Upper lobe of right lung (tissue), 1 donor: Measurements from ENCODE around the gene DUSP12. TPM values are rescaled to one million over a fixed set of nuclear protein-coding genes. Genes with fewer than 3 reads are reported as not detected.
A peak's percentile ranks its signal among the peaks of the same experiment; 100 is the strongest.

Experiments used
- ATAC-seq: fragments of 200-7000 bp; cut with Tn5 transposase; one replicate; pipeline ENCODE4 v1.9.1; 2020; ENCODE audit warnings: mild to moderate bottlenecking, moderate library complexity
- DNase-seq: peaks from one replicate; pipeline ENCODE4 v3.0.0-alpha.2; 2020
- H3K27ac ChIP-seq: fragments of 200-600 bp; one replicate; pipeline ENCODE4 v1.8.0; 2022
- H3K27me3 ChIP-seq: fragments of 200-600 bp; one replicate; pipeline ENCODE4 v1.8.0; 2022; ENCODE audit warnings: mild to moderate bottlenecking
- H3K36me3 ChIP-seq: fragments of 200-600 bp; one replicate; pipeline ENCODE4 v1.8.0; 2022
- H3K4me1 ChIP-seq: fragments of 200-600 bp; one replicate; pipeline ENCODE4 v1.8.0; 2022
- H3K4me3 ChIP-seq: fragments of 200-600 bp; one replicate; pipeline ENCODE4 v1.8.0; 2022; ENCODE audit warnings: mild to moderate bottlenecking
- H3K9me3 ChIP-seq: fragments of 200-600 bp; one replicate; pipeline ENCODE4 v1.8.0; 2022
- intact Hi-C: fragments of 100-400 bp; cut with DNase I; formaldehyde crosslinking; loops from one replicate; pipeline ENCODE4 v1.11.0; 2022
- total RNA-seq: library from RNA; stranded (reverse); fragmentation: NEBNext Ultra II Directional; extraction: Animal tissue kit (Norgen Biotek cat#: 25700); gene quantifications from one replicate; pipeline ENCODE4 v1.2.1, GENCODE V29; 2021
- TF ChIP-seq, protein P1 (sequence below): fragments of 200-600 bp; IDR thresholded peaks from one replicate; pipeline ENCODE4 v1.8.0; 2022; ENCODE audit warnings: antibody characterized with exemption
- donor health status: DM: no; HTN: yes; CAD: no; lungs with severe emphysema.

Gene DUSP12
- total RNA-seq, 1 donor from 2014 or later = 19.3 TPM

- H3K36me3 ChIP-seq = no peaks in the 10 kb centered on the region
- H3K4me3 ChIP-seq = peak overlapping the region; percentile 87
- H3K4me1 ChIP-seq = peaks cover 5% of the 10 kb centered on the region
- peak overlapping the region; percentile 90 for H3K27ac ChIP-seq
- H3K27me3 ChIP-seq = no peaks in the 10 kb centered on the region
- DNase-seq = peak; percentile 77
- ATAC-seq = peak; percentile 36
- intact Hi-C loops = no loop called here
- H3K9me3 ChIP-seq = no peaks in the 10 kb centered on the region
- TF ChIP-seq, protein P1, sequence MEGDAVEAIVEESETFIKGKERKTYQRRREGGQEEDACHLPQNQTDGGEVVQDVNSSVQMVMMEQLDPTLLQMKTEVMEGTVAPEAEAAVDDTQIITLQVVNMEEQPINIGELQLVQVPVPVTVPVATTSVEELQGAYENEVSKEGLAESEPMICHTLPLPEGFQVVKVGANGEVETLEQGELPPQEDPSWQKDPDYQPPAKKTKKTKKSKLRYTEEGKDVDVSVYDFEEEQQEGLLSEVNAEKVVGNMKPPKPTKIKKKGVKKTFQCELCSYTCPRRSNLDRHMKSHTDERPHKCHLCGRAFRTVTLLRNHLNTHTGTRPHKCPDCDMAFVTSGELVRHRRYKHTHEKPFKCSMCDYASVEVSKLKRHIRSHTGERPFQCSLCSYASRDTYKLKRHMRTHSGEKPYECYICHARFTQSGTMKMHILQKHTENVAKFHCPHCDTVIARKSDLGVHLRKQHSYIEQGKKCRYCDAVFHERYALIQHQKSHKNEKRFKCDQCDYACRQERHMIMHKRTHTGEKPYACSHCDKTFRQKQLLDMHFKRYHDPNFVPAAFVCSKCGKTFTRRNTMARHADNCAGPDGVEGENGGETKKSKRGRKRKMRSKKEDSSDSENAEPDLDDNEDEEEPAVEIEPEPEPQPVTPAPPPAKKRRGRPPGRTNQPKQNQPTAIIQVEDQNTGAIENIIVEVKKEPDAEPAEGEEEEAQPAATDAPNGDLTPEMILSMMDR = peak; percentile 27
These were observed 23.6 kb upstream of the DUSP12 start for GRCh38 chr1:161725908-161726472.

GRCh38 chr1:161726473-161727255 is 22.9 kb upstream of the DUSP12 start:
- ATAC-seq = peak; percentile 91
- Histone ChIP-seq H3K4me3 (peak overlapping the region; percentile 87), H3K27ac (peak overlapping the region; percentile 90), H3K36me3 (no peaks in the 10 kb centered on the region), H3K9me3 (no peaks in the 10 kb centered on the region), H3K27me3 (no peaks in the 10 kb centered on the region), H3K4me1 (peaks cover 5% of the 10 kb centered on the region)
- intact Hi-C loops = no loop called here
- peak; percentile 94 for DNase-seq
- TF ChIP-seq, protein P1 = no peak

DNA sequence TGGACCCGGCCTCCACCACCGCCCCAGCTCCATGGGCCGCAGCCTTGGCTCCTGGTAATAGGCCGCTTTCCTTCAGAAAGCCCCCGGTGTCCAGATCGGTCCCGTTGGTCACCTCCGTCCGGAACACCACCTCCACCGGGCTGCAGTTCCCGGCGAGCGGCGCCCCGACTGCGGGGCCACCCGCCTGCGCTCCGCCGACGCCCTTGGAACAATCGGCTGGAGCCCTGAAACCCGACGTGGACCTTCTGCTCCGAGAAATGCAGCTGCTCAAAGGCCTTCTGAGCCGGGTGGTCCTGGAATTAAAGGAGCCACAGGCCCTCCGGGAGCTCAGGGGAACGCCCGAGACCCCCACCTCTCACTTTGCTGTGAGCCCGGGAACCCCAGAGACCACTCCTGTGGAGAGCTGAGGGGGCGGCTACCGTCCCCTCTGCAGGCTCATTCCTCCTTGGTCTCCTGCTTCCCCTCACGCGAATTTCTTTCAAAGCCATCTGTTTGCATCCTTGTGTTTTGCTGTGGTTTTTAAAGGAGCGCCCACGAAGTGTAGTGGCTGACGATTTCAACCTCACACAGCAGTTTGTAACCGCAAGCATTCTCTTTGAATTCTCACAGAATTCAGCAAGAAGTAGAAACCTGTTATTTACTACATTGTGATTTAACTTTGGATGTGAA is 22.2 kb upstream of the DUSP12 start:
- ATAC-seq (no peak), DNase-seq (no peak)
- TF ChIP-seq, protein P1 = no peak
- Histone ChIP-seq H3K27me3 (no peaks in the 10 kb centered on the region), H3K27ac (peak overlapping the region; percentile 90), H3K4me1 (peaks cover 5% of the 10 kb centered on the region), H3K4me3 (peak overlapping the region; percentile 87), H3K9me3 (no peaks in the 10 kb centered on the region), H3K36me3 (no peaks in the 10 kb centered on the region)
- intact Hi-C loops = no loop called here

GRCh38 chr1:161728376-161729226 is 21.0 kb upstream of the DUSP12 start:
- ATAC-seq (no peak), DNase-seq (no peak)
- Histone ChIP-seq H3K4me1 (peaks cover 5% of the 10 kb centered on the region), H3K4me3 (no peak overlapping the region), H3K36me3 (no peaks in the 10 kb centered on the region), H3K27ac (no peak overlapping the region), H3K27me3 (no peaks in the 10 kb centered on the region), H3K9me3 (no peaks in the 10 kb centered on the region)
- intact Hi-C loops = no loop called here
- TF ChIP-seq, protein P1 = no peak

GRCh38 chr1:161730050-161730564 is 19.5 kb upstream of the DUSP12 start:
- H3K36me3 ChIP-seq = no peaks in the 10 kb centered on the region
- intact Hi-C loops = no loop called here
- no peak for ATAC-seq
- no peak overlapping the region for H3K27ac ChIP-seq
- TF ChIP-seq, protein P1 = no peak
- H3K4me1 ChIP-seq = peaks cover 5% of the 10 kb centered on the region
- H3K9me3 ChIP-seq = no peaks in the 10 kb centered on the region
- no peak for DNase-seq
- H3K27me3 ChIP-seq = no peaks in the 10 kb centered on the region
- no peak overlapping the region for H3K4me3 ChIP-seq
